Measurements from ENCODE around the gene DAPK1.

The DAPK1 gene

DNA sequence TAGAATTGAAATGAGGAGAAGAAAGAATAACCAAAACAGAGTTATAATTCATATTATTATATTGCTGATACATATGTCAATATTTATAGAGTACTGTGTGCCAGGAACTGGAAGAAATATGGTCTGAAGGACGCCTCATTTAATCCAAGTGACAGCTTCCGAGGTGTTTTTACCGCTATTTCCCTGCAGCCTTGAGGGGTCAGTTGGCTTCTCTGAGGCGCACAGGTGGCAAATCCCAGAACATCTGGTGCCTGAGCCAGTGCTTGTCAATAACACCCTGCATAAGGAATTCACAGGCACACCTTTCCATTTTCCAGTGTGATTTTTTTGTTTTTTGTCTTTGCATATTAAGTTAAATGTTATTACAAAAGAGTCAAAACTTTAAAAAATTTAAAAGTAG lies 185.0 kb downstream of the DAPK1 start:
- FAIRE-seq: no peak
- DNase-seq (ENCODE audit: low spot score): no peak

DNA sequence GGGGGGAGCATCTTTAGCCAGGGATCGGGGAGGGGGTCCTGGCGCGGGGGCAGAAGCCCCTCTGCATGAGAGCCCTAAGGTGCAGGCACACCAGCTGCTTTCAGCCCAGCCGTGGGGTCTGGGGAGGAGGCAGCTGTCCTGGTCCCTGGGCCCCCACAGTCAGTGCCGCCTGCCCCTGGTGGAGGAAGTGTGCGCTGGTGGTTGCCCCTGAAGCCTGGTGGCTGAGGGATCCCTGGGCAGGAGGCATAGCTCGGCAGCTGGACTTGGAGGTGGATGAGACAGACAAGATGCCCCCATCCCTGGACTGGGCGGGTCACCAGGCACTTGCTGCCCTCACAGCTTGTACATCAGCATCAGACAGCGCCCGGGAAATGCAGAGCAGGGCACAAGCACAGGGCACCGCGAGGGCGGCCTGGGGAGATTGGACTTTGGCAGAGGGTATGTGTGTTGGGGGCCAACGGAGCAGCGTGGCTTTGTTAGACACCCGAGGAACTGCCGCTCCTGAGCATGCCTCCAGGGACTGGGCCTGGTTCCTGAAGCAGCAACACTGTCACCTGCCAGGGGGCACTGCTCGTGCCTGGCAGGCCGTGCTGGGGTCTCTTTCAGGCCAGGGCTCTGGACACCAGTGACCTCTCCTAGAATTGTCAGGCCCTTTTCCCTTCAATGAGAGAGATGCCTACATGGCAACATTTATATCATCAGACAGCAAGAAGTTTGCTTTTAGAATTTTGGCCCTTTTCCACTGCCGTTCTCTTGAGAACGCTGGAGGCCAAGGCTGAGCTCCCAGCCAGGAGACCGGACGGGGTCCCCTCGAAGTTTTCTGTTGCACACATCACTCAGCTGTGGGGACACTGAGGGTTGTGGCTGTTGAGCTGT lies 186.3 kb downstream of the DAPK1 start:
- no peak for FAIRE-seq
- DNase-seq (ENCODE audit: low spot score): no peak

DNA sequence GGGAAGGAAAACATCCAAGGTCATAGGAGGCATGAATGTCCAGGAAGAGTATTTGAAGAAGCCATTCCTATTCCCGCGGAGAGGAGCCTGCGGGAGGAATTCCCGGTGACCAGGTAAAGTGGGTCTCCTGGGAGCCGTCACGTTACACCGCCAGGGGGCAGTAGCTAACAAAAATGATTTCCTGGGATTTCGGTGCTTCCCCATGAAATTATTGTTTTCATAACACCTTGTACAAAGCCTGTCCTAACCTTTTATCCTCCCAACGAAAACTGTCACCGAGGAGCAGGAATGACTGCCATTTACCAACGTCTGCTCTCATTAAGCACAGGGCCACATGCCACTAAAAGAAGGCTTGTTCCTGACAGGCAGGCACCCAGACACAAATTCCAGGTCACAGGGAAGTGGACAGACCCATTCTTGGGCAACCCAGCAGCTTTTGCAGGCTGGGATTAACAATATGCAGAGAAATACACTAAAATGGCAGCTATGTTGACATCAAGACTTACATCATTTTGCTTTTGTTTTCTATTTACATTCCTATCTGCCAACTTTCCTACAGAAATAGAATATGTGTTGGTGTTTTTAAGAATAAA lies 187.1 kb downstream of the DAPK1 start:
- no peak for FAIRE-seq

DNA sequence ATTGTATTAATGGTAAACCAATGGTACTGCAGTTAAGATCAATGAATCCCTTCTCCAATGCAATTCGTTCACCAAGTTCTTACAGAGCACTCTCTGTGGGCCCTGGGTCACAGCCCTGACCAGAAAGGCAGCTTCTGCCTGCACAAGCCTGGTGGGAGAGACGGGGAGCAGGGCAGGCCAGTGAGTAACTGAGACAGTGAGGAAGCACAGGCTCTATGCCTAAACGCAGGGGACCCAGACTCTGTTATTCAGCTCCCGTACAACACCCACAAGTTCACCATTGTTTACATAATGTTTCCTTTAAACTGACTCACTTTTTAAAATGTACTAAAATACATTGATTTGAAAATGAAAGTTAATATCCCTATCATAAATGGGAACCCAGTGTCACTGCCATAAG lies 187.8 kb downstream of the DAPK1 start:
- no peak for DNase-seq (ENCODE audit: low spot score)
- no peak for FAIRE-seq

More for the DNA sequence above, 187.1 kb downstream of the DAPK1 start:
- DNase-seq (ENCODE audit: low spot score): no peak

DNA sequence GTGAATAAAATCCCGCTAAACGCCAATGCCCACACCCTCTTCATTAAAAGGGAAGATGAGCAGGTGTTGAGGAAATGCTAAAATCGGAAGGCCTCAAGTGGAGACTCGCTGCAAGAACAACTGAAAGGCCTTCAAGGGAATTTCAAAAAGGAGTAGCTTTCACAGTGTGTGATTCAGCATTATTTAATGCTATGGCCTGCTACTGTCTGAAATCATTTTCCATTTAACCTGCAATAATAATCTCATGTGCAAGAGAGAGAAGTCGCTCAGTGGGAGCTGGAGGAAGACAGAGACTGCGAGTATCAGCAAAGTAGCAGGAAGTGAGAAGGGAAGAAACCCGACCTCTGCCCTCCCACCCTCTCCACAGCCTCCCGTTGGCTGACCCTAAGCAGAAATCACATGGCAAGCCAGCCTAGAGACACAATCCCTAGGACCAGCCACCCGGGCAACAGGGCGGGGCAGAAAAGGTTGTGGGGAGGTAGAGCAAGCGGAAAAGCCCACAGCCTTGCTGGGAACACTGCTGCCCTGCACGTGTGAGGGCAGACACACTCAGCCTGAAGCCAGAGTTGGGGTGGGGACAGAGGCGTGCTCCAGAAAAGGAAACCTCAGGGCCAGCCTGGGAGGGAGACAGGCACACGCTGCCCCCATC lies 188.3 kb downstream of the DAPK1 start:
- DNase-seq (ENCODE audit: low spot score): no peak
- FAIRE-seq: no peak

DNA sequence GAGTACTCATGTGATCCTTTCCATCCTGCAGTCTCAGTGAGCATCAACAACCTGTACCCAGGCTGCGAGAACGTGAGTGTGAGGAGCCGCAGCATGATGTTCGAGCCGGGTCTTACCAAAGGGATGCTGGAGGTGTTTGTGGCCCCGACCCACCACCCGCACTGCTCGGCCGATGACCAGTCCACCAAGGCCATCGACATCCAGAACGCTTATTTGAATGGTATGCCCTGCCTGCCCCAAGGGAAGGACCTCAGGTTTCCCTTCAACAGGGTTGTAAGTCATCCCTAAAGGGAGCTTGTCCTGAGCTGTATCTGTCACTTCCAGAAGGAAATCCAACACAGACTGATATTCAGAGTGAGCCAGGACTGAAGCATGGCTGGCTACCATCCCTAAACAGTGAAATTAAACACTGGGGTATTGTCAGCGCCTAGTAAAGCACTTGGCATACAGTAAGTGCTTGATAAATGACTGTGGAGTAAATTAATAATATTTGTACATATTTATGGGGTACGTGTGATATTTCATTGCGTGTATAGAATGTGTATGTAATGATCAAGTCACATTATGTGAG lies 188.9 kb downstream of the DAPK1 start:
- no peak for FAIRE-seq
- no peak for DNase-seq (ENCODE audit: low spot score)

DNA sequence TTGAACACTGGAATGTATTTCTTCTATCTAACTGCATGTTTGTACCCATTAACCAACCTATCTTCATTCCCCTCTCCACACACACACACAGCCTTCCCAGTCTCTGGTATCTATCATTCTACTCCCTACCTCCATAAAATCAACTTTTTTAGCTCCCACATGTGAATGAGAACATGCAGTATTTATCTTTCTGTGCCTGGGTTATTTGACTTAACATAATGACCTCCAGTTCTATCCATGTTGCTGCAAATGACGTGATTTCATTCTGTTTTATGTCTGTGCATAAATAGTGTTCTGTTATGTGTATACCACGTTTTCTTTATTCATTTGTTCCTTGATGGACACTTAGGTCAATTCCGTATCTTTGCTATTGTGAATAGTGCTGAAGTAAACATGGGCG lies 189.5 kb downstream of the DAPK1 start:
- FAIRE-seq: no peak

DNA sequence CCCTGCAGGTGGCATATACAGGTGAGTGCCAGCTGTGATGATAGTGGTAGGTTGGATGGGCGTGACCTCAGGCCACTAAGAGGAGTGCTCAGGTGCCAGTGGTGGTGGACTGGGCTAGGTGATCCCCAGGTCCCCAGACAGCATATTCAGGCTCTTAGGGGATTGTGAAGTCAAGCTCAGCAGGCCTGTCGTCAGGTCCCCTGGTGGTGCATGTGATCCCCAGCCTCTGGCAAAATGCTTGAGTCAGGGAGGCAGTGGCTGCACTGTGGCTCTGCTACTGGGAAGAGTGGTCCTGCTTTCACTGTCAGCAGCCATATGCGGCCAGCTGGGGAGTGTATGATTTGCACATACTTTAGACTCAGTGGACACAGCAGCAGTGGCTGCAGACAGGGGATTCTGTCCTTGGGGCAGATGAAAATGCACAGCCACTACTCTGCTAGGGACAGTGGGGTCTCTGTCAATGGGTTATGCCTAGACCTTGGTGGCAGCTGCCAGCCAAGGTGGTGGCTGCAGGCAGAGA lies 196.6 kb downstream of the DAPK1 start:
- FAIRE-seq (no peak), DNase-seq (ENCODE audit: low spot score) (no peak)

More for the DNA sequence above, 189.5 kb downstream of the DAPK1 start:
- no peak for DNase-seq (ENCODE audit: low spot score)

DNA sequence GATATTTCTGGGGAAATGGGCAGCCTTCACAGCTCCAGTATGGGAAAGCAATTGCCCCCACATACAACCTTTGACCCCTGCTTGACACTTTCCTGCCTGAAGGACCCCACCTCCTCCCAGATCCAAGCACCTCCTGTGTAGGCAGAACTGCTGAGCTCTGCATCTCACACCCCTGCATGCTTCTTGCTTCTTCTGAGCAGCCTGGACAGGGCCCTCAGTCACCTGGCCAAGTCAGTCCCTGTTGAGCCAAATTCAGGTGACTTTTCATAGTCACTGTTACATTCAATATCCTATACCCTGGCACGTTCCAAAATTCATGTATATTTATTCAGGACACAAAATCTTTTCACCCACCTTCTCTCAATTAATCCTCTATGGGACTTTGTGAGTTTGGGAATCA lies 197.9 kb downstream of the DAPK1 start:
- FAIRE-seq: no peak
- DNase-seq (ENCODE audit: low spot score): no peak

DNA sequence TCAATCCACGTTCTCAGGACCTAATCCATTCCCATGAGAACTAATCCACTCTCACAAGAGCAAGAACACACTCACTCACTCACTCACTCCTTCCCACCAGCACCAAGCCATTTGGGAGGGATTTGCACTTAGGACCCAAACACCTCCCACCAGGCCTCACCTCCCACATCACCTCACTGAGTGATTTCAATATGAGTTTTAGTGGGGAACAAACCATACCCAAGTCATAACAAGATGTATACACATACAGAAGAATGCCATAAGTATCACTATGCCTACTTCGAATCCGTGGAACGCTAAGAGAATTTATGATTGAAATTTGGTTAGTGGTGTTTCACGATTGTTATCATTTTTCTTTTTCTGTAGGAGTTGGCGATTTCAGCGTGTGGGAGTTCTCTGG lies 199.0 kb downstream of the DAPK1 start:
- FAIRE-seq (no peak), DNase-seq (ENCODE audit: low spot score) (no peak)

DNA sequence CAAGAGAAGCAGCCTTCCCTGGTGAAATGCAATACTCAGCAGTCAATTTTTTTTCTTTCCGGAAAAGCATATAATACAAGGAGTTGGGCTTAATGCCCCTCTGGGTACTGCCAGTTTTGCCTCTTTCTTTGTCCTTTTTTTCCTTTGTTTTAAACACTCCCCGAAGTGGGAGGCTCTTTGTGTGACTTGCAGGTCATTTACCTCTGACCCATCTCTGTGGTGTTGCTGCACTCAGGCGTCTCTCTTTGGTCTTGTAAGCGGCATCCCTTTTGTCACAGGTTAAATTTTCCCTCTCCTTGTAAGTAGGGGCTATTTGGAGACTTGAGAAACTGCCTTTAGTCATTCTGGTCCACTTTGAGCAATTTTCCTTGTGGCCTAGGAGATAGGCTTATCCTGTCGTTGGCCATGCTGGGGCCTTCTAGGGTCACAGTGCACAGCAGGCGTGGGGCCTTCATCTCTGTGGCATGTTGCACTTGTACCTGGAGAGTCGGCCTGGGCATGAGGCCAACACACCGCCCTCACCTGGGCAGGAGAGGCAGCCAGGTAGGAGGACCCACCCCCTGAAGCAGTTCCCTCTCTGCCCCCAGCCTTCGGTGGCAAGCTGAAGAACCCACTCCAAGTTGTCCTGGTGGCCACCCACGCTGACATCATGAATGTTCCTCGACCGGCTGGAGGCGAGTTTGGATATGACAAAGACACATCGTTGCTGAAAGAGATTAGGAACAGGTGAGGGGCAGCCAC lies 200.6 kb downstream of the DAPK1 start:
- FAIRE-seq (no peak), DNase-seq (ENCODE audit: low spot score) (no peak)

DNA sequence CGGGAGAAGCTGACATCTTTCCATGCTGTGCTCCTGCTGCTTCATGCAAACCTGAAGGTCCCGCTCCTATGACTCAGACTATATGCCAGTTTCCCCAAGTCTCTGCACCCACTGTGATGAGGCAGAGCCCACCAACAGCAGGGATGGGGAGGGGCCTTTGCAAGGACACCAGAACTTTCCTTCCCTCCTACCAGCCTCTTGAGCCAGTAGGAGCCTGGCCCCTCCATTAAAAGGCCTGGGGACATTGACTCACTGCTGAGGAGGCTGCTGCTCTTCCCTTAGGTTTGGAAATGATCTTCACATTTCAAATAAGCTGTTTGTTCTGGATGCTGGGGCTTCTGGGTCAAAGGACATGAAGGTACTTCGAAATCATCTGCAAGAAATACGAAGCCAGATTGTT lies 202.2 kb downstream of the DAPK1 start:
- DNase-seq (ENCODE audit: low spot score): no peak
- no peak for FAIRE-seq

DNA sequence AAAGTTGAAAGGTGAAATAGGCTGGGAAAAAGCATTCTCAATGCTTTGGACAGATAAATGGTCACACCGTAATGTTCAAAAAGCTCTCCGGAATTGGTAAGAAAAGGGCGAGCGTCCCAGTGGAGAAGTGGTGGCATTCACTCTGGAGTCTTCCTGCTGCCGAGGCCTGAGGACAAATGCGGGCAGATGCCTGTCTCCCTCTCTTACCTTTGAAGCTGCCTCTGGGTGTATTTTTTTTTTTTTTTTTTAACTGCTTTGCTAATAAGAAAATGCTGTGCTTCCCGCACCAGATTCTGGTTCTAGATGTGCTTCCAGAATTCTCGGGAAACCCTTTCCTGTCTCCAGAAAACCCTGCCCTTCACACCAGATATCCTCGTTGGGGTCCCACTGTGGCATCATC lies 203.8 kb downstream of the DAPK1 start:
- FAIRE-seq (no peak), DNase-seq (ENCODE audit: low spot score) (no peak)

DNA sequence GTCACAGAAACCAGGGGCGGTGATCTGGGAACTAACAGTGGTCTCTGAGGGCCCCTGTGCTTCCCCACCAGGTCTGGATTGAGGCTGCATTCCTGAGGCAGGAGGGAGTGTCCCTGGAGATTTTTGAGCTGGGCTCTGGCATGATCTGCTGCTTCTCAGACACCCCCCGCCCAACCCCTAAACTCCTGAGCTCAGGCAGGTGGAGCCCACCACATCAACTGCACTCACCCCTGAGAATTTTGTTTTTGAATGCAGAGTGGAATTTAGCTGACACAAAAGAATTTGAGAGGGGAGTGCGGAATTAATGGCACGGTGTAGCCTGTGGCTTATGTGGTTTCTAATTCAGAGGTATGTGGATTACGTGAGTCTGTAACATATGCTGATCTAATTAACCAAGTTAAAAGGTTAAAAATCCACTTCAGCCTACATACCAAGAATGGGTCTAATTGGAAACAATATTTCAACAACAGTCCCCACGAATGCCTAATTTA lies 204.3 kb downstream of the DAPK1 start:
- DNase-seq (ENCODE audit: low spot score) (no peak), FAIRE-seq (peak; percentile 67)

DNA sequence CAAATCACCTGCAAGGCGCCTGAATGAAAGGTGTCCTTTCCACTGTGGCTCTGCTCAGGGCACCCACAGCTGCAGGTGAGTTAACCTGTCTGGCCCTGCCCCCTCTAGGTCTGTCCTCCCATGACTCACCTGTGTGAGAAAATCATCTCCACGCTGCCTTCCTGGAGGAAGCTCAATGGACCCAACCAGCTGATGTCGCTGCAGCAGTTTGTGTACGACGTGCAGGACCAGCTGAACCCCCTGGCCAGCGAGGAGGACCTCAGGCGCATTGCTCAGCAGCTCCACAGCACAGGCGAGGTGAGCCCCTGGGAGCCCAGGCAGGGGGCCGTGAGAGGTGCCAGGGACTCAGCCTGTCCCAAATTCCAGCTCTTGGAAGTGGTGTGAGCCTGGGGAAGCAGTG lies 205.3 kb downstream of the DAPK1 start:
- DNase-seq (ENCODE audit: low spot score) (no peak), FAIRE-seq (no peak)

DNA sequence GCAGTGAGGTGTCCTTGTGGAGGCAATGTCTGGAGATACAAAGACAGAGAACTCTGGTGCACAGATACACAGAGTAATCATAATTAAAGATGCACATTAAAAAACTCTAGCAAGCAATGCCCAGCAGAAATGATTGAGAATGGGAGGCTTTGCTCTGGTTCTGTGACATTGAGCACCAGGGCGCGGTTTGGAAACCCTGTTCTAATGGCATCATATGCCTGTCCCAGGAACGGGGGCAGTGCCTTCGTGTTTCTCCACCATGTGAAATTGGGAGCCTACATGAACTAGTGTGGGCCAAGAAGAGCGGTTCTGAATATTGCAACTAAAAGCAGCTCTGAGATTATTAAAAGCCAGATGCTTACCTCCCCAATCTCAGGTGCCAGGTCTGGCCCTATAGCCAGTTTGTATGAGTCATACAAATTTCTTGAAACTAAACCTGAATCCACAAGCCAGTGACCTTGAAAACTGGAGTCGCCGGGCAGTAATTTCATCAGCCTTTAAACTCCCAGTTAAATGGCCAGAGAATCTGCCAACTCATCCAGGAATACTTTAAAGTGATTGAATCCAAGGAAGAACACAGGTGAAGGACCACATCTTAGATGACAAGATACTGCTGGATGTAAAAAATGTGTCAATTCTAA lies 206.1 kb downstream of the DAPK1 start:
- FAIRE-seq (peak; percentile 76), DNase-seq (ENCODE audit: low spot score) (peak; percentile 11)

DNA sequence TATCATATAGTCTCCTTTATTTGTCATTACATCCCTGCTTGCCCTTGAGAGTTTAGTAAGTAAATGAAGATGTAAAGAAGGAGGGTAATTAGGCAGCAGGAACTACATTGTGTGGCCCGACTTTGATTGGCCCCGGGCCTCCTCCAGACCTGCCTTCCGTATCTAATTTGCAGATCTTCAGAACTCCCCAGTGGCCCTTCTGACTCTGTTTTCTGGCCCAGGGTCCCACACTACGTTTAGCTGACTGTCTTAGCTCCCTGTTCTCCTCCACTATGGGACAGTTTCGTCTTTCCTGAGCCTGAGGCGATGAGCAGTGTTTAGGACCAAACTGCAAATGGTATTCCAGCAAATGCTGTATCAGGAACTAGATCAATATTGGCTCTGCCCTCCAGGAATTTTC lies 206.7 kb downstream of the DAPK1 start:
- FAIRE-seq: no peak
- no peak for DNase-seq (ENCODE audit: low spot score)

DNA sequence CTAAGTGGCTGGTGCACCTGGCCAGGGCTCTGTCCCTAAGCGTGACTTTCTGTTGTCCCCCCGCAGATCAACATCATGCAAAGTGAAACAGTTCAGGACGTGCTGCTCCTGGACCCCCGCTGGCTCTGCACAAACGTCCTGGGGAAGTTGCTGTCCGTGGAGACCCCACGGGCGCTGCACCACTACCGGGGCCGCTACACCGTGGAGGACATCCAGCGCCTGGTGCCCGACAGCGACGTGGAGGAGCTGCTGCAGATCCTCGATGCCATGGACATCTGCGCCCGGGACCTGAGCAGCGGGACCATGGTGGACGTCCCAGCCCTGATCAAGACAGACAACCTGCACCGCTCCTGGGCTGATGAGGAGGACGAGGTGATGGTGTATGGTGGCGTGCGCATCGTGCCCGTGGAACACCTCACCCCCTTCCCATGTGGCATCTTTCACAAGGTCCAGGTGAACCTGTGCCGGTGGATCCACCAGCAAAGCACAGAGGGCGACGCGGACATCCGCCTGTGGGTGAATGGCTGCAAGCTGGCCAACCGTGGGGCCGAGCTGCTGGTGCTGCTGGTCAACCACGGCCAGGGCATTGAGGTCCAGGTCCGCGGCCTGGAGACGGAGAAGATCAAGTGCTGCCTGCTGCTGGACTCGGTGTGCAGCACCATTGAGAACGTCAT lies 208.5 kb downstream of the DAPK1 start:
- no peak for DNase-seq (ENCODE audit: low spot score)
- FAIRE-seq: no peak

DNA sequence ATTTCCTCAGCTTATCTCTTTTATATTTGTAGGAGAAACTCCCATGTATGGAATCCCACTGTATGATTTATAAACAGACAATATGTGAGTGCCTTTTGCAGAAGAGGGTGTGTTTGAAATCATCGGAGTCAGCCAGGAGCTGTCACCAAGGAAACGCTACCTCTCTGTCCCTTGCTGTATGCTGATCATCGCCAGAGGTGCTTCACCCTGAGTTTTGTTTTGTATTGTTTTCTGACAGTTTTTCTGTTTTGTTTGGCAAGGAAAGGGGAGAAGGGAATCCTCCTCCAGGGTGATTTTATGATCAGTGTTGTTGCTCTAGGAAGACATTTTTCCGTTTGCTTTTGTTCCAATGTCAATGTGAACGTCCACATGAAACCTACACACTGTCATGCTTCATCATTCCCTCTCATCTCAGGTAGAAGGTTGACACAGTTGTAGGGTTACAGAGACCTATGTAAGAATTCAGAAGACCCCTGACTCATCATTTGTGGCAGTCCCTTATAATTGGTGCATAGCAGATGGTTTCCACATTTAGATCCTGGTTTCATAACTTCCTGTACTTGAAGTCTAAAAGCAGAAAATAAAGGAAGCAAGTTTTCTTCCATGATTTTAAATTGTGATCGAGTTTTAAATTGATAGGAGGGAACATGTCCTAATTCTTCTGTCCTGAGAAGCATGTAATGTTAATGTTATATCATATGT lies 210.3 kb downstream of the DAPK1 start:
- DNase-seq (ENCODE audit: low spot score): no peak
- no peak for FAIRE-seq

Measured in RCC 7860 (cell line).